OCI-LY7 (cell line): ENCODE results near the gene NPHP1. TPM values are rescaled to one million over a fixed set of nuclear protein-coding genes. Genes with fewer than 3 reads are reported as not detected.

Experiments used
- BruUV-seq: library from RNA; stranded (reverse); fragments of 400-500 nt; replicated peaks from 2 replicates; lab custom pipeline; 2021; lab: Mats Ljungman, UMichigan
- CTCF ChIA-PET: fragments of 300-600 bp; sonication (Branson Sonifier 250); formaldehyde crosslinking; loops from one replicate; lab custom pipeline; 2022; ENCODE audit warnings: antibody characterized with exemption; ENCODE audit not compliant: unreplicated experiment; lab: Charles Lee
- POLR2A ChIA-PET: fragments of 300-600 bp; sonication (Branson Sonifier 250); formaldehyde crosslinking; loops from one replicate; lab custom pipeline; 2022; ENCODE audit warnings: antibody characterized with exemption; lab: Charles Lee
- DNase-seq: peaks from one replicate; pipeline ENCODE4 v3.0.0-alpha.2; 2015; ENCODE audit warnings: low spot score
- H2AFZ ChIP-seq: fragments of 200-600 bp; sonication (generic), shearing (Covaris generic); 2 replicates; pipeline ENCODE4 v1.6.1; 2014; ENCODE audit warnings: mild to moderate bottlenecking, antibody characterized with exemption, low read length, moderate library complexity
- H3K27ac ChIP-seq: fragments of 200-600 bp; sonication (generic); 2 replicates; pipeline ENCODE4 v1.5.1; 2014; ENCODE audit warnings: mixed run types, low read depth, mild to moderate bottlenecking, moderate library complexity, low read length, inconsistent platforms; ENCODE audit not compliant: poor library complexity, severe bottlenecking
- H3K36me3 ChIP-seq: fragments of 200-600 bp; sonication (generic); 2 replicates; pipeline ENCODE4 v1.6.1; 2014; ENCODE audit warnings: mild to moderate bottlenecking, antibody characterized with exemption, low read length, moderate library complexity, mixed read lengths; ENCODE audit not compliant: insufficient read depth
- H3K4me1 ChIP-seq: fragments of 200-600 bp; sonication (generic); 2 replicates; pipeline ENCODE4 v1.5.1; 2014; ENCODE audit warnings: mild to moderate bottlenecking, low read length; ENCODE audit not compliant: insufficient read depth, poor library complexity, severe bottlenecking
- H3K4me2 ChIP-seq: fragments of 200-600 bp; sonication (generic); 2 replicates; pipeline ENCODE4 v1.6.1; 2014; ENCODE audit warnings: mild to moderate bottlenecking, low read length
- H3K4me3 ChIP-seq: fragments of 200-600 bp; sonication (generic); 2 replicates; pipeline ENCODE4 v1.5.1; 2014; ENCODE audit warnings: mild to moderate bottlenecking, low read depth, low read length; ENCODE audit not compliant: poor library complexity, severe bottlenecking
- H3K79me2 ChIP-seq: fragments of 200-600 bp; sonication (generic); 2 replicates; pipeline ENCODE4 v1.6.1; 2016; ENCODE audit warnings: low read depth, mild to moderate bottlenecking, low read length, moderate library complexity, mixed read lengths; ENCODE audit not compliant: insufficient read depth
- H3K9me2 ChIP-seq: fragments of 200-600 bp; sonication (generic); 2 replicates; pipeline ENCODE4 v1.6.1; 2016; ENCODE audit warnings: mild to moderate bottlenecking, low read length, mixed read lengths; ENCODE audit not compliant: insufficient read depth
- H3K9me3 ChIP-seq: fragments of 200-600 bp; sonication (generic); 2 replicates; pipeline ENCODE4 v1.6.1; 2014; ENCODE audit warnings: mild to moderate bottlenecking, mixed run types, low read length, mixed read lengths
- H4K20me1 ChIP-seq: fragments of 200-600 bp; sonication (generic); 2 replicates; pipeline ENCODE4 v1.6.1; 2014; ENCODE audit warnings: mild to moderate bottlenecking, antibody characterized with exemption, low read length, moderate library complexity, mixed read lengths; ENCODE audit not compliant: insufficient read depth
- EZH2phosphoT487 ChIP-seq: fragments of 200-600 bp; sonication (generic); IDR thresholded peaks from 2 replicates; pipeline ENCODE4 v1.6.1; 2018; ENCODE audit warnings: low read depth, borderline replicate concordance, mild to moderate bottlenecking, mixed run types, antibody characterized with exemption, low read length, moderate library complexity, mixed read lengths
- intact Hi-C: fragments of 100-400 bp; cut with micrococcal nuclease; formaldehyde crosslinking; loops from one replicate; pipeline ENCODE4 v1.10.0; 2022; ENCODE audit not compliant: unreplicated experiment
- total RNA-seq, 2 experiments: library from RNA; depleted of rRNA in 1 of 2; stranded (reverse); fragments of >200 nt in 1 of 2; shearing (Covaris generic) in 1 of 2; gene quantifications; 2 replicates each; pipeline ENCODE4 v1.2.3, GENCODE V29; 2014 to 2022
- TF ChIP-seq, protein P1 (sequence below): fragments of 200-600 bp; sonication (generic); conservative IDR thresholded peaks from 2 replicates; pipeline ENCODE4 v1.5.1; 2014; ENCODE audit warnings: mild to moderate bottlenecking, antibody characterized with exemption, low read length, moderate library complexity, mixed read lengths

NPHP1 gene
- total RNA-seq, 2 experiments from 2014 or later: 1.6 to 2.0 TPM

DNA sequence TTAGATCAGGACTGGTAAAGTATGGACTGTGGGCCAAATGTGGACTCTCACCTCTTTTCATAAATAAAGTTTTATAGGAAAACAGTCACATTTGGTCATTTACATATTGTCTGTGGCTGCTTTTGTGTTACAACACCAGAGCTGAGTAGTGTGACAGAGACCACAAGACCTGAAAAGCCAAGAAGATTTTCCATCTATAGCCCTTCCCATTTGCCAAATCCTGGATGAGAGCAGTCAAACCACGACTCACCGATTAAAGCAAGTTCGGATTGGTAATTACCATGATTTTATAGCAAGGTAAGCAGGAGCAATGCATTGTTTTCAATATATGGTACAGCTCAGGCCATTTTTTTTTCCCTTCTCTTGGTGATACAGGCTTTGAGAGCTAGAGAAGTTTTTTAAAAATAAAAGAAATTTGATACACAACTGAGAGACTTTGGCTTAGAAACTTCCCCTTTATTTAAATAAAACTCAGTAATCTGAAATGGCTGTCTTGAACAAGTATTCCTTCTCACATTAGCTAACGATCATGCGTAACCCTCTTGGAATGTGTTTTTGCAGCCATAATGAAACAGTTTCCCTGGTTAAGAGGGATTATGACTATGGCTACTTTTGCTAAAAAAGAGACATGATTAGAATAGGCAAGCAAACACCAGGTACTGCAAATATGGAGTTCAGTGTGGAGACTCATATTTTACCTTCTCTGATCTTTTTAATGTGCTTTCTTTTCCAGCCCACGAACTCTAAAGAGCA is 79.7 kb downstream of the NPHP1 start:
- ChIA-PET POLR2A (no interaction called here), CTCF (no interaction called here)
- Histone ChIP-seq H4K20me1 (no peaks in the 10 kb centered on the region), H3K4me1 (no peaks in the 10 kb centered on the region), H3K4me3 (no peak overlapping the region), H2AFZ (no peak overlapping the region), H3K9me2 (no peaks in the 10 kb centered on the region), H3K9me3 (no peaks in the 10 kb centered on the region), H3K79me2 (no peaks in the 10 kb centered on the region), H3K36me3 (no peaks in the 10 kb centered on the region), H3K27ac (no peak overlapping the region), H3K4me2 (no peak overlapping the region)
- TF ChIP-seq EZH2phosphoT487: no peak
- TF ChIP-seq, protein P1, sequence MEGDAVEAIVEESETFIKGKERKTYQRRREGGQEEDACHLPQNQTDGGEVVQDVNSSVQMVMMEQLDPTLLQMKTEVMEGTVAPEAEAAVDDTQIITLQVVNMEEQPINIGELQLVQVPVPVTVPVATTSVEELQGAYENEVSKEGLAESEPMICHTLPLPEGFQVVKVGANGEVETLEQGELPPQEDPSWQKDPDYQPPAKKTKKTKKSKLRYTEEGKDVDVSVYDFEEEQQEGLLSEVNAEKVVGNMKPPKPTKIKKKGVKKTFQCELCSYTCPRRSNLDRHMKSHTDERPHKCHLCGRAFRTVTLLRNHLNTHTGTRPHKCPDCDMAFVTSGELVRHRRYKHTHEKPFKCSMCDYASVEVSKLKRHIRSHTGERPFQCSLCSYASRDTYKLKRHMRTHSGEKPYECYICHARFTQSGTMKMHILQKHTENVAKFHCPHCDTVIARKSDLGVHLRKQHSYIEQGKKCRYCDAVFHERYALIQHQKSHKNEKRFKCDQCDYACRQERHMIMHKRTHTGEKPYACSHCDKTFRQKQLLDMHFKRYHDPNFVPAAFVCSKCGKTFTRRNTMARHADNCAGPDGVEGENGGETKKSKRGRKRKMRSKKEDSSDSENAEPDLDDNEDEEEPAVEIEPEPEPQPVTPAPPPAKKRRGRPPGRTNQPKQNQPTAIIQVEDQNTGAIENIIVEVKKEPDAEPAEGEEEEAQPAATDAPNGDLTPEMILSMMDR: no peak
- BruUV-seq: no TSS peak
- no peak for DNase-seq
- intact Hi-C loops: no loop called here

DNA sequence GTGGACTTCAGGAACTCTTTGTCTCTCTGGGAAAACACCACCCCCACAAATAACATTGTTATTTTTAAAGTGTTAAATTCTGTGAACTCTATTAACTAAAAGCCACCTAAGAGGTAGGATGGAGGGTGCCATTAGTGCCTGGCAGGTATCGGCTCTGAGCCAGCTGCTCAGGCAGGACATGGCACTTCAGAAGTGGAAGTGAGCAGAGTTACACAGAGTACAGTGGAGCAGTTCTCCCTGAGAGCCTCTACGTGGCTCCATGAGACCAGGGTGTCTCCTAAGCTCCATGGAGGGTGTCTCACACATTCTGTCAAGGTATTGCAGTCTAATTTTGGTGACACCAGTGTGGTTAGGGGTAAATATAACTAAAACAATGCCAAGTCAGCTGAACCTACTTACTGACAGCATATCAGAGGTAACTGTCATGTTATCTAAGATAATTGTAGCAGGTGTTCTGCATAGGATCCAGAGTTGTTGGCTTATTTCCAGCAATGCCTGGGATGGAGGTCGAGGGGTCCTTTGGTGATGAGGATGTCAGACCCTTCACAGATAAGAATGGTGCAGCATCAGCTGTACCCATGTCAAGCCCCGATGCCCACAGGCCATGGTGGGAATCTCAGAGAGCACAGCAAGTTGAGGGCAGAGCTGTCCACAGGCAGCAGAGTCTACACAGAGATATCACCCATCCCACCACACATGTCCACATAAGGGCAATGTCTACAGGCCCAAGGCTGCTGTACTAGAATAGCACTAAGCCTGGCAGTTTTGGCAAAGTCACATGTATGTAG is 80.6 kb downstream of the NPHP1 start:
- Histone ChIP-seq H3K9me2 (no peaks in the 10 kb centered on the region), H4K20me1 (no peaks in the 10 kb centered on the region), H3K27ac (no peak overlapping the region), H3K4me3 (no peak overlapping the region), H2AFZ (no peak overlapping the region), H3K36me3 (no peaks in the 10 kb centered on the region), H3K9me3 (no peaks in the 10 kb centered on the region), H3K79me2 (no peaks in the 10 kb centered on the region), H3K4me1 (no peaks in the 10 kb centered on the region), H3K4me2 (no peak overlapping the region)
- POLR2A ChIA-PET: no interaction called here
- intact Hi-C loops: no loop called here
- no peak for DNase-seq
- TF ChIP-seq EZH2phosphoT487: no peak
- TF ChIP-seq, protein P1: no peak
- CTCF ChIA-PET: no interaction called here
- BruUV-seq: no TSS peak

DNA sequence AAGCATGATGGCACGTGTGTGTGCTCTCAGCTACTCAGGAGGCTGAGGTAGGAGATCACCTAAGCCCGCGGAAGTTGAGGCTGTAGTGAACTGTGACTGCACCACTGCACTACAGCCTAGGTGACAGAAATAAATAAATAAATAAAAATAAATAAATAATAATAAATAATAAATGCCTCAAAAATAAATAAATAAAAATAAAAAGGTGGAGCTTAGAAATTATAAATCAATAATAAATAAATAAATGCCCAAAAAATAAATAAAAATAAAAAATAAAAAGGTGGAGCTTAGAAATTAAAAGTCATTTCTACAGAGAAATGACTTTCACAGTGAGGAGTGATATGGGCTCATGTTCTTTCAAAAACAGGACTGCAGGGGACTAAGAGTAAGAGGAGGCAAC is 83.2 kb downstream of the NPHP1 start:
- CTCF ChIA-PET: no interaction called here

More for the DNA sequence above, 83.2 kb downstream of the NPHP1 start:
- Histone ChIP-seq H2AFZ (no peak overlapping the region), H3K79me2 (no peaks in the 10 kb centered on the region), H3K9me2 (no peaks in the 10 kb centered on the region), H3K27ac (no peak overlapping the region), H3K9me3 (no peaks in the 10 kb centered on the region), H3K4me2 (no peak overlapping the region), H3K4me3 (no peak overlapping the region), H4K20me1 (no peaks in the 10 kb centered on the region), H3K4me1 (no peaks in the 10 kb centered on the region), H3K36me3 (no peaks in the 10 kb centered on the region)
- POLR2A ChIA-PET: no interaction called here
- intact Hi-C loops: no loop called here
- no peak for DNase-seq
- BruUV-seq: no TSS peak
- TF ChIP-seq EZH2phosphoT487: no peak
- TF ChIP-seq, protein P1: no peak
